B cell (primary cell): ENCODE measurements around the gene CTNNA2.

Experiments
- CTCF ChIP-seq: fragments of 200-600 bp; IDR thresholded peaks from one replicate; pipeline ENCODE4 v1.8.0; 2022; ENCODE audit warnings: antibody characterized with exemption, mild to moderate bottlenecking
- EZH2 ChIP-seq: IDR thresholded peaks from 2 replicates; pipeline ENCODE4 v1.6.1; 2012; ENCODE audit warnings: borderline replicate concordance, low read depth, mild to moderate bottlenecking, moderate library complexity, low read length; ENCODE audit not compliant: insufficient read depth, poor library complexity, severe bottlenecking

DNA sequence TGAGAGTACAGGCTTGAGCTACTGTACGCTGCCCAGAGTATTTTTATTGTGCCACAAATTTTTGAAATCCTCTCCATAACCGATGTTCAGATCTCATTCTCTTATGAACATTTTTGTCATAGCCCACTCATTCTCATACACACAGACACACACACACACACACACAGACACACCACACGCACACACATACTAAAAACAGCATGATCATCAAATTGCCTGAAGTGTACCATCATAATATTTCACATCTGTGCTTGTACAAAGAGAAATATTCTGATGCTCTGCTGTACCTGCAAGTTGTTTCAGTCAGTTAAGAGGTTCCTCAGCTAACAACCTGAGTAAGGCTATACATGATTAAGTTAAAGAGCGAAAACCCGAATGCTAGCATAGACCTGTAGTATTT, 696.6 kb downstream of the CTNNA2 start:
- TF ChIP-seq CTCF (no peak), EZH2 (no peak)
